ENCODE results near the gene DIDO1.

DIDO1 gene

GRCh38 chr20:62926229-62927127 lies at the start of gene DIDO1:
Gene DIDO1, minus strand, starts transcription at chr20:62926505.
- peak; percentile 75 to 90 (median 82) for DNase-seq

GRCh38 chr20:62975251-62975760 lies 49.0 kb upstream of the DIDO1 start:
- no peak for DNase-seq

- DNase-seq, result no peak
These were observed 46.8 kb upstream of the DIDO1 start for GRCh38 chr20:62972845-62973745.

GRCh38 chr20:62971950-62972844 lies 45.9 kb upstream of the DIDO1 start:
- DNase-seq, result peak; percentile 53 to 79 (median 76)

GRCh38 chr20:62971211-62971949 lies 45.1 kb upstream of the DIDO1 start:
- DNase-seq, result no peak

GRCh38 chr20:62970307-62971210 lies 44.3 kb upstream of the DIDO1 start:
- DNase-seq, result no peak

- DNase-seq, result no peak
These were observed 43.6 kb upstream of the DIDO1 start for GRCh38 chr20:62969939-62970306.

- no peak for DNase-seq
These were observed 43.0 kb upstream of the DIDO1 start for GRCh38 chr20:62969179-62969760.

- no peak for DNase-seq
These were observed 42.3 kb upstream of the DIDO1 start for GRCh38 chr20:62968378-62969178.

- DNase-seq, result no peak
These were observed 41.5 kb upstream of the DIDO1 start for GRCh38 chr20:62967628-62968351.

- no peak for DNase-seq
These were observed 40.8 kb upstream of the DIDO1 start for GRCh38 chr20:62967149-62967501.

- DNase-seq, result no peak
These were observed 40.2 kb upstream of the DIDO1 start for GRCh38 chr20:62966212-62967148.

GRCh38 chr20:62965363-62965771 lies 39.1 kb upstream of the DIDO1 start:
- DNase-seq, result no peak

- no peak for DNase-seq
These were observed 38.4 kb upstream of the DIDO1 start for GRCh38 chr20:62964700-62965099.

- DNase-seq, result no peak
These were observed 37.5 kb upstream of the DIDO1 start for GRCh38 chr20:62963614-62964397.

GRCh38 chr20:62962891-62963613 lies 36.7 kb upstream of the DIDO1 start:
- no peak for DNase-seq
